Spleen (tissue), 11 donors: Measurements from ENCODE around the gene PRDX2. TPM values are rescaled to one million over a fixed set of nuclear protein-coding genes. Genes with fewer than 3 reads are reported as not detected.

Experiments
- DNase-seq: peaks from one replicate; pipeline ENCODE4 v3.0.0-alpha.2; 2020
- H3K27ac ChIP-seq, 8 donors: fragments of 200-600 bp; sonication (generic) in 7 of 8; 1 replicate in 4 of 8; 2 replicates in 4 of 8; pipeline versions ENCODE4 v1.5.0 to v1.8.0; 2016 to 2021; ENCODE audit warnings: inconsistent platforms in 4 of 8, mild to moderate bottlenecking in 4 of 8, moderate library complexity in 1 of 8
- H3K27me3 ChIP-seq, 7 donors: fragments of 200-600 bp; sonication (generic) in 6 of 7; replicated peaks in 1 of 7; 1 replicate in 4 of 7; 2 replicates in 3 of 7; pipeline versions ENCODE4 v1.5.0 to v1.8.0; 2016 to 2021; ENCODE audit warnings: inconsistent platforms in 3 of 7, mild to moderate bottlenecking in 1 of 7
- H3K36me3 ChIP-seq, 6 donors: fragments of 200-600 bp; sonication (generic) in 5 of 6; 1 replicate in 4 of 6; 2 replicates in 2 of 6; pipeline versions ENCODE4 v1.5.0 to v1.8.0; 2016 to 2021; ENCODE audit warnings: inconsistent platforms in 2 of 6
- H3K4me1 ChIP-seq, 6 donors: fragments of 200-600 bp; sonication (generic) in 5 of 6; 1 replicate in 3 of 6; 2 replicates in 3 of 6; pipeline versions ENCODE4 v1.5.0 to v1.8.0; 2016 to 2021; ENCODE audit warnings: inconsistent platforms in 3 of 6
- H3K4me3 ChIP-seq, 8 donors: fragments of 200-600 bp; sonication (generic) in 7 of 8; 1 replicate in 4 of 8; 2 replicates in 4 of 8; pipeline versions ENCODE4 v1.5.0 to v1.8.0; 2016 to 2021; ENCODE audit warnings: inconsistent platforms in 4 of 8, mild to moderate bottlenecking in 4 of 8, moderate library complexity in 2 of 8
- H3K9me3 ChIP-seq, 8 donors: fragments of 200-600 bp; sonication (generic) in 7 of 8; 1 replicate in 4 of 8; 2 replicates in 4 of 8; pipeline versions ENCODE4 v1.5.0 to v1.8.0; 2016 to 2021; ENCODE audit warnings: inconsistent platforms in 4 of 8
- POLR2A ChIP-seq, 3 donors: fragments of 450-650 bp; IDR thresholded peaks; one replicate each; pipeline ENCODE4 v1.5.1; 2017; ENCODE audit warnings: antibody characterized with exemption in 3 of 3, mild to moderate bottlenecking in 1 of 3
- POLR2AphosphoS5 ChIP-seq, 3 donors: sonication (generic); formaldehyde crosslinking; IDR thresholded peaks; one replicate each; pipeline ENCODE4 v1.5.1; 2017; ENCODE audit warnings: antibody characterized with exemption in 3 of 3
- WGBS, 5 donors: extraction: QIAGEN DNeasy Blood & Tissue Kit in 3 of 5; methylation state at CpG; one replicate each; pipeline versions ENCODE4 v1.1.5 to v1.1.7; 2013 to 2018; 5-methylcytosine and 5-hydroxymethylcytosine counted together
- intact Hi-C: fragments of 100-400 bp; cut with DNase I; formaldehyde crosslinking; loops from one replicate; pipeline ENCODE4 v1.15.0; 2023; ENCODE audit warnings: low total_unique reads
- polyA plus RNA-seq, 3 donors: library from polyadenylated mRNA; stranded (reverse); fragments of 200-250 nt; gene quantifications; one replicate each; pipeline ENCODE4 v1.2.1, GENCODE V29; 2013
- total RNA-seq, 7 donors: library from RNA; depleted of rRNA in 3 of 7; stranded (reverse); fragments of >200 nt in 3 of 7; fragmentation: NEBNext Ultra II Directional in 4 of 7; extraction: Animal tissue kit (Norgen Biotek cat#: 25700) in 4 of 7; gene quantifications; one replicate each; pipeline versions ENCODE4 v1.1.0 to v1.2.1, GENCODE V29; 2016 to 2021
- TF ChIP-seq, protein P1 (sequence below), 11 experiments: fragments of 200-600 bp in 7 of 11; fragments of 450-650 bp in 4 of 11; sonication (generic) in 4 of 11; IDR thresholded peaks in 8 of 11; conservative IDR thresholded peaks in 3 of 11; 1 replicate in 7 of 11; 2 replicates in 4 of 11; pipeline versions ENCODE4 v1.4.0 to v1.8.0; 2016 to 2021; ENCODE audit warnings: antibody characterized with exemption in 11 of 11, inconsistent platforms in 4 of 11, mild to moderate bottlenecking in 1 of 11
- donor health status: healthy with polysubstance abuse.
- donor health status: DM: no; HTN: no; CAD: no; lungs with moderate emphysema.
- donor health status: DM: no; HTN: no; CAD: no.
- donor health status: Bipolar disorder and iron deficiency.
- donor health status: healthy.
- donor health status: DM: no; HTN: no; CAD: no.
- donor health status: DM: yes; HTN: yes; CAD: no.

The PRDX2 gene
- total and polyA plus RNA-seq, 10 donors: 78.3 to 203 (median 117) TPM

DNA sequence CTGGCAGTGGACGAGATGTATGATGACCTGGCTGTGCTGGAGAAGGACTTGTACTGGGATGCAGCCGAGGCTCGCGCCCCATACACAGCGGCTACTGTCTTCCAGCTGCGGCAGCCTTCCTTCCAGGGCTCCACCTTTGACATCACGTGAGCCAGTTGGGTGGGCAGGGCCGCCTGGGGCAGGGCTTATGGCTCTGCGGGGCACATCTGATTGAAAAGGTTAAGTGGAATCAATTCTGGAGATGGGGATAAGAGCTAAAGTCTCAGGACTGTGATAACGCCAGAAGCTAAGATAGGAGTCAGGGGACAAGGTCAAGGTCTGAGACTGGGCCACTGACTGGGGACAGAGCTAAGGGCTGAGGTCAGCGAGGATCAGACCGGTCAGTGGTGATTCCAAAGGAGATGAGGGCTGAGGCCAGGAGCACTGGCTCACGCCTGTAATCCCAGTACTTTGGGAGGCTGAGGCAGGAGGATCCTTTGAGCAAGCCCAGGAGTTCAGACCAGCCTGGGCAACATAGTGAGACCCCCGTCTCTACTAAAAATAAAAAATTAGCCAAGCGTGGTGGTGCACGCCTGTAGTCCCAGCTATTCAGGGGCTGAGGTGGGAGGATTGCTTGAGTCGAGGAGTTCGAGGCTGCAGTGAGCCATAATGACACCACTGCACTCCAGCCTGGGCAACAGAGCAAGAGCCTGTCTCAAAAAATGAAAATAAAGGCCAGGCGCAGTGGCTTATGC is 45.3 kb downstream of the PRDX2 start:
- WGBS, 5 donors: 80 to 87% (median 83%) methylated on average over 19 of the region's 19 CpGs
- TF ChIP-seq POLR2A (IDR thresholded peaks at IDR 0.05): no peak
- TF ChIP-seq, protein P1, sequence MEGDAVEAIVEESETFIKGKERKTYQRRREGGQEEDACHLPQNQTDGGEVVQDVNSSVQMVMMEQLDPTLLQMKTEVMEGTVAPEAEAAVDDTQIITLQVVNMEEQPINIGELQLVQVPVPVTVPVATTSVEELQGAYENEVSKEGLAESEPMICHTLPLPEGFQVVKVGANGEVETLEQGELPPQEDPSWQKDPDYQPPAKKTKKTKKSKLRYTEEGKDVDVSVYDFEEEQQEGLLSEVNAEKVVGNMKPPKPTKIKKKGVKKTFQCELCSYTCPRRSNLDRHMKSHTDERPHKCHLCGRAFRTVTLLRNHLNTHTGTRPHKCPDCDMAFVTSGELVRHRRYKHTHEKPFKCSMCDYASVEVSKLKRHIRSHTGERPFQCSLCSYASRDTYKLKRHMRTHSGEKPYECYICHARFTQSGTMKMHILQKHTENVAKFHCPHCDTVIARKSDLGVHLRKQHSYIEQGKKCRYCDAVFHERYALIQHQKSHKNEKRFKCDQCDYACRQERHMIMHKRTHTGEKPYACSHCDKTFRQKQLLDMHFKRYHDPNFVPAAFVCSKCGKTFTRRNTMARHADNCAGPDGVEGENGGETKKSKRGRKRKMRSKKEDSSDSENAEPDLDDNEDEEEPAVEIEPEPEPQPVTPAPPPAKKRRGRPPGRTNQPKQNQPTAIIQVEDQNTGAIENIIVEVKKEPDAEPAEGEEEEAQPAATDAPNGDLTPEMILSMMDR (IDR thresholded peaks at IDR 0.05 in 8 of 11, conservative IDR thresholded peaks at IDR 0.05 in 3 of 11): no peak
- no peak for TF ChIP-seq POLR2AphosphoS5 (IDR thresholded peaks at IDR 0.05)
- Histone ChIP-seq H3K4me3 (no peak overlapping the region), H3K9me3 (no peaks in the 10 kb centered on the region), H3K27me3 (peaks cover 0 to 65% (median 0%) of the 10 kb centered on the region in 7 donors), H3K27ac (no peak overlapping the region), H3K36me3 (no peaks in the 10 kb centered on the region), H3K4me1 (peaks cover 0 to 22% (median 15%) of the 10 kb centered on the region in 6 donors)
- intact Hi-C loops: loop anchor here (5.0 kb wide), 1 partner anchor 39 kb away; no protein-coding TSS in a partner anchor
- no peak for DNase-seq

DNA sequence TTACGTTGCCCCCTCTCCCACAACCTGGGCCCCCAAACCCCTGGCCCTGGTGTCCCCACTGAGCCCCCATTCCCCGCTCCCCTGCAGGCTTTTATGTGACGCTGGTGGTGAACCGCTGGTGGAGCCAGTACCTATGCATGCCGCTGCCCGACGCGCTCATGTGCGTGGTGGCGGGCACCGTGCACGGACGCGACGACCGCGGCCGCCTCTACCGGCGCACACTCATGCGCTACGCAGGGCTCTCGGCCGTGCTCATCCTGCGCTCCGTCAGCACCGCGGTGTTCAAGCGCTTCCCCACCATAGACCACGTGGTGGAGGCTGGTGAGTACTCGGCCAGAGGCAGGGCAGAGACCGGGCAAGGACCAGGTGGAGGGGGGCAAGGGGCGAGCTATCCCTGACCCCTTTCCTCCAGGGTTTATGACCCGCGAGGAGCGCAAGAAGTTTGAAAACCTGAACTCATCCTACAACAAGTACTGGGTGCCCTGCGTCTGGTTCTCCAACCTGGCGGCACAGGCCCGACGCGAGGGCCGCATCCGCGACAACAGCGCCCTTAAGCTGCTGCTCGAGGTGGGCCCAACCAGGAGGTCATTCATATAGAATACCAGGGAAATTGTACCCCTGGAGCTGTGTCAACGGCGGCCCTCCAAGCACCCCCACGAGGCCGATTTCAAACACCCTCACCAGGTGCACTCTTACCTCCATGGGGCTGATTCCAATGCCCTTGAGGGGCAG is 47.0 kb downstream of the PRDX2 start:
- Histone ChIP-seq H3K4me3 (no peak overlapping the region), H3K4me1 (peaks cover 0 to 21% (median 12%) of the 10 kb centered on the region in 6 donors), H3K27ac (no peak overlapping the region), H3K9me3 (no peaks in the 10 kb centered on the region), H3K27me3 (peaks cover 0 to 76% (median 0%) of the 10 kb centered on the region in 7 donors), H3K36me3 (no peaks in the 10 kb centered on the region)
- 66 to 81% (median 80%) methylated on average over 45 to 50 of the region's 50 CpGs for WGBS, 5 donors
- intact Hi-C loops: loop anchor here (5.0 kb wide), 1 partner anchor 37 kb away; no protein-coding TSS in a partner anchor
- TF ChIP-seq, protein P1 (IDR thresholded peaks at IDR 0.05 in 8 of 11, conservative IDR thresholded peaks at IDR 0.05 in 3 of 11): no peak
- TF ChIP-seq POLR2A (IDR thresholded peaks at IDR 0.05): no peak
- TF ChIP-seq POLR2AphosphoS5 (IDR thresholded peaks at IDR 0.05): no peak
- DNase-seq: no peak

DNA sequence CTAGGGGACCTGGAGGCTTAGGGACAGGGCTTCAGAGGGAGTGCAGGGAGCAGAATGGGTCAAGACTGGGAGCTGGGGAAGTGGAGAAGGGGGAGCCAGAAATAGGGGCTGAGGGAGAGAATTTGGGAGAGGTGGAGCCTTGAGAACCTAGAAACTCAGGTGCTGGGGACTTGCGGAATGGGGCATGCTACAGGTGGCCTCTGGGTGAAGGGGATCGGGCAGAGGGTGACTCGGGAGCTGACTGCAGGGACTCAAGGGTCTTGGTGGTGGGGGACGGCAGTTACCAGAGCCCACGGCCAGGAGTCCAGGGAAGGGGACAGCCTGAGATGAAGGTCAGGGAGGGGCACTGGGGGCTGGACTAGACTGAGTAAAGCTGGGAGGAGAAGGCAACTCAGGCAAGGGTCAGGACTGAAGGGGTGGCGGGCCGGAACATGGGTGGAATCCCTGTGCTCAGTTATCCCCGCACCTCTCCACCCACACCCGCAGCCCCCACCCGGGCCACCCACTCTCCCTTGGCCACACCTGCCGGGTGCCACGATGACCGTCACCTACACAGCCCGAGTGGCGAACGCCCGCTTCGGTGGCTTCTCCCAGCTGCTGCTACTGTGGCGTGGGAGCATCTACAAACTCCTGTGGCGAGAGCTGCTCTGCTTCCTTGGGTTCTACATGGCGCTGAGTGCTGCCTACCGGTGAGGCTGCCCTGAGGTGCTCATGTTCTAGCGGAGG is 49.4 kb downstream of the PRDX2 start:
- H3K4me3 ChIP-seq: no peak overlapping the region
- peaks cover 0 to 71% (median 0%) of the 10 kb centered on the region in 7 donors for H3K27me3 ChIP-seq
- H3K9me3 ChIP-seq: peaks cover 0 to 10% (median 9%) of the 10 kb centered on the region in 8 donors
- no peak overlapping the region for H3K27ac ChIP-seq
- TF ChIP-seq, protein P1 (IDR thresholded peaks at IDR 0.05 in 8 of 11, conservative IDR thresholded peaks at IDR 0.05 in 3 of 11): no peak
- no peak for TF ChIP-seq POLR2AphosphoS5 (IDR thresholded peaks at IDR 0.05)
- no peak for TF ChIP-seq POLR2A (IDR thresholded peaks at IDR 0.05)
- H3K4me1 ChIP-seq: peaks cover 0 to 12% (median 3%) of the 10 kb centered on the region in 6 donors
- intact Hi-C loops: no loop called here
- 78 to 89% (median 79%) methylated on average over 23 of the region's 23 CpGs for WGBS, 5 donors
- DNase-seq: no peak
- H3K36me3 ChIP-seq: peaks cover 6 to 15% (median 12%) of the 10 kb centered on the region in 6 donors
